Activated T-cell treated with anti-CD3 and anti-CD28 coated beads for 4 hours (primary cell): Measurements from ENCODE around the gene PLEKHG1.

Experiments
- DNase-seq: peaks from one replicate; pipeline ENCODE4 v3.0.0-alpha.2; 2020

Gene PLEKHG1

GRCh38 chr6:150590446-150590845, 9.2 kb upstream of the PLEKHG1 start:
- DNase-seq, result no peak

GRCh38 chr6:150592377-150592995, 7.2 kb upstream of the PLEKHG1 start:
- DNase-seq, result no peak

GRCh38 chr6:150593119-150593518, 6.6 kb upstream of the PLEKHG1 start:
- DNase-seq, result no peak

GRCh38 chr6:150596439-150596838, 3.2 kb upstream of the PLEKHG1 start:
- DNase-seq, result no peak

- DNase-seq, result no peak
These were observed 1.3 kb upstream of the PLEKHG1 start for GRCh38 chr6:150598401-150598800.

GRCh38 chr6:150598858-150599198, 857 bp upstream of the PLEKHG1 start:
- no peak for DNase-seq

- DNase-seq, result no peak
These were observed 270 bp downstream of the PLEKHG1 start for GRCh38 chr6:150600010-150600300.

GRCh38 chr6:150600301-150601017, 774 bp downstream of the PLEKHG1 start:
- peak; percentile 9 for DNase-seq

- no peak for DNase-seq
These were observed 1.8 kb downstream of the PLEKHG1 start for GRCh38 chr6:150601439-150601838.

GRCh38 chr6:150603176-150603575, 3.5 kb downstream of the PLEKHG1 start:
- no peak for DNase-seq

GRCh38 chr6:150604467-150604866, 4.8 kb downstream of the PLEKHG1 start:
- DNase-seq, result no peak

- DNase-seq, result no peak
These were observed 5.6 kb downstream of the PLEKHG1 start for GRCh38 chr6:150605333-150605732.

GRCh38 chr6:150606168-150606591, 6.5 kb downstream of the PLEKHG1 start:
- no peak for DNase-seq

GRCh38 chr6:150606647-150607328, 7.1 kb downstream of the PLEKHG1 start:
- DNase-seq, result no peak

GRCh38 chr6:150607329-150607650, 7.6 kb downstream of the PLEKHG1 start:
- no peak for DNase-seq

GRCh38 chr6:150610584-150610983, 10.9 kb downstream of the PLEKHG1 start:
- no peak for DNase-seq

- no peak for DNase-seq
These were observed 13.6 kb downstream of the PLEKHG1 start for GRCh38 chr6:150613269-150613668.

- no peak for DNase-seq
These were observed 16.3 kb downstream of the PLEKHG1 start for GRCh38 chr6:150615967-150616366.

- DNase-seq, result no peak
These were observed 16.9 kb downstream of the PLEKHG1 start for GRCh38 chr6:150616586-150616985.

GRCh38 chr6:150617062-150617461, 17.4 kb downstream of the PLEKHG1 start:
- DNase-seq, result no peak

GRCh38 chr6:150617496-150618460, 18.1 kb downstream of the PLEKHG1 start:
- no peak for DNase-seq

- no peak for DNase-seq
These were observed 19.6 kb downstream of the PLEKHG1 start for GRCh38 chr6:150619275-150619674.

- DNase-seq, result no peak
These were observed 20.6 kb downstream of the PLEKHG1 start for GRCh38 chr6:150620244-150620643.
